ENCODE results near the gene RRP7A. TPM values are rescaled to one million over a fixed set of nuclear protein-coding genes. Genes with fewer than 3 reads are reported as not detected.
"Not testable (repeated sequence)": the region's sequence is repeated elsewhere in the genome, so short reads cannot be mapped to it uniquely, and the experiment has no call there.

Gene RRP7A
- total RNA-seq, 2 experiments from 2014 or later: 45.4 to 48.3 TPM

DNA sequence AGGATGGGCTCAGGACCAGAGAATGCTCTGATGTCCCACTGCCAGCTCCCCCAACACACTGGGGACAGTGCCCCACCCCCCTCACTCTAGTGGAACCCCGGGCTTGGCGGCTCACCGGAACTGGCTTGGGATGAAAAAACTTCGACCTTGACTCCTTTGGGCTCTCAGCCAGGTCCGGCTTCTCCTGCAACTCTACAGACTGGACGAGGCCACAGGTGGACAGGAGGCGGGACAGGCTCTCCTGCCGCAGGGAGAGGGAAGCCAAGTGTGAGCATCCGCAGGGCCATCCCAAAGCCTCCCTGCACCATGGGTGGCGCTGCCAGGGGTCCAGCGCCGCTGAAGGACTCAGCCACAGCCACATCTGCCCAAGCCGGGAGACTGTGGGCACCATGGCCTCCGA lies 3.7 kb downstream of the RRP7A start:
- Mint-ChIP-seq H3K4me1 (ENCODE audit: low read depth) (peaks cover 14% of the 10 kb centered on the region), H3K36me3 (ENCODE audit: low read depth) (peaks cover 34% of the 10 kb centered on the region), H3K4me3 (no peak overlapping the region), H3K27ac (no peak overlapping the region), H3K27me3 (no peaks in the 10 kb centered on the region), H3K9me3 (no peaks in the 10 kb centered on the region)
- H3K4me3 ChIP-seq (ENCODE audit: low read length): no peak overlapping the region
- TF ChIP-seq CTCF (IDR thresholded peaks at IDR 0.05): no peak
- DNase-seq: no peak
- peaks cover 39% of the 10 kb centered on the region for H3K36me3 ChIP-seq (ENCODE audit: insufficient read depth, low read length)
- H3K27me3 ChIP-seq (ENCODE audit: control insufficient read depth in 1 of 2, insufficient read depth in 2 of 2, low read length in 2 of 2): no peaks in the 10 kb centered on the region
- H3K27ac ChIP-seq (ENCODE audit: low read depth in 1 of 2, low read length in 2 of 2): no peak overlapping the region
- intact Hi-C loops (cut with DNase I, micrococcal nuclease): no loop called here
- ChIA-PET POLR2A (no interaction called here), CTCF (no interaction called here)
- no peaks in the 10 kb centered on the region for H3K9me3 ChIP-seq (ENCODE audit: control insufficient read depth in 1 of 2, insufficient read depth in 1 of 2, low read length in 2 of 2)
- ATAC-seq (ENCODE audit: poor library complexity): no peak
- peaks cover 19% of the 10 kb centered on the region for H3K4me1 ChIP-seq (ENCODE audit: insufficient read depth, low read length)

DNA sequence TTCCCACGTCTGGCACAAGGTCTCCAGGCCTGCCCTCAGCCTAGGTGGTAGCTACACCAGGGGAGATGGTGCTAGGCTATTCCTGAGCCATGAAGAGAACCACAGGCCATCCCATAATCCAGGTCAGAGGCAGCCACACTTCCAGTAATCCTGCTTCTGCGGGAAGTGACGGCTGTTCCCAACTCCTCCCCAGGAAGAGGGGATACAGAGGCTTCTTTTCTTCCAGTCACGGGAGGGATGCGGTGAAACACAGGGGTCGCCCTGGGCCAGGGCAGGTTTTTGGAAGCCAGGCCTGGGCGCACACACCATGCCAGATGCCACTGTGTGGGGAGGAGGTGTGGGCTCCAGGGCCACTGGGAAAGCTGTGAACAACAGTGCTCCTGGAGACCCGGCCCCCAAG lies 4.3 kb downstream of the RRP7A start:
- H3K4me1 ChIP-seq (ENCODE audit: insufficient read depth, low read length): peaks cover 18% of the 10 kb centered on the region
- CTCF ChIA-PET; H3K9me3 Mint-ChIP-seq; H3K27ac ChIP-seq (ENCODE audit: low read depth in 1 of 2, low read length in 2 of 2); H3K4me3 Mint-ChIP-seq; H3K4me3 ChIP-seq (ENCODE audit: low read length); H3K27ac Mint-ChIP-seq; ATAC-seq (ENCODE audit: poor library complexity); H3K27me3 Mint-ChIP-seq; DNase-seq; intact Hi-C loops (cut with DNase I, micrococcal nuclease); H3K27me3 ChIP-seq (ENCODE audit: control insufficient read depth in 1 of 2, insufficient read depth in 2 of 2, low read length in 2 of 2); H3K9me3 ChIP-seq (ENCODE audit: control insufficient read depth in 1 of 2, insufficient read depth in 1 of 2, low read length in 2 of 2); POLR2A ChIA-PET: not testable (repeated sequence)
- peaks cover 14% of the 10 kb centered on the region for H3K4me1 Mint-ChIP-seq (ENCODE audit: low read depth)
- H3K36me3 Mint-ChIP-seq (ENCODE audit: low read depth): peaks cover 38% of the 10 kb centered on the region
- peaks cover 39% of the 10 kb centered on the region for H3K36me3 ChIP-seq (ENCODE audit: insufficient read depth, low read length)

DNA sequence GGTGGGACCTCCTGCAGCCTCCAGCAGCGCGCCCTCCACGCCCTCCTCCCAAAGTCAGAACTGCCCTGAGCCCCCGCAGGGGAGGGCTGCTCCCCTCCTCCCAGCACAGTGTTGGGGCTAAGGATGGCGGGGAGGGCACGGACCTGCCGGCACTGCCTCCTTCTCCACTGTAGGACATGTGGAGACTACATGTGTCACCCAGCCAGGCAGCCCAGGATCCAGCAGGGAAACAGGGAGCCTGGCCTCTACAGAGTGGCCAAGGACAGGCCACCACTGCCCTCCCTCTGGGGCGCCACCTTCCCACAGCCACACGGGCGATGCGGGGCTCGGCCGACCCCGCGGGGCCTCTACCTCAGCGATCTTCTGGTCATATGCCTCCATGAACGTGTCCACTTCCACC lies 5.3 kb downstream of the RRP7A start:
- peaks cover 38% of the 10 kb centered on the region for H3K36me3 Mint-ChIP-seq (ENCODE audit: low read depth)
- intact Hi-C loops (cut with DNase I, micrococcal nuclease); DNase-seq; ATAC-seq (ENCODE audit: poor library complexity); H3K4me3 ChIP-seq (ENCODE audit: low read length); H3K27me3 Mint-ChIP-seq; H3K9me3 ChIP-seq (ENCODE audit: control insufficient read depth in 1 of 2, insufficient read depth in 1 of 2, low read length in 2 of 2); H3K4me1 Mint-ChIP-seq (ENCODE audit: low read depth); H3K4me3 Mint-ChIP-seq; H3K27ac Mint-ChIP-seq; H3K27ac ChIP-seq (ENCODE audit: low read depth in 1 of 2, low read length in 2 of 2); POLR2A ChIA-PET; H3K27me3 ChIP-seq (ENCODE audit: control insufficient read depth in 1 of 2, insufficient read depth in 2 of 2, low read length in 2 of 2); H3K9me3 Mint-ChIP-seq; CTCF ChIA-PET: not testable (repeated sequence)
- peaks cover 12% of the 10 kb centered on the region for H3K4me1 ChIP-seq (ENCODE audit: insufficient read depth, low read length)
- peaks cover 39% of the 10 kb centered on the region for H3K36me3 ChIP-seq (ENCODE audit: insufficient read depth, low read length)

DNA sequence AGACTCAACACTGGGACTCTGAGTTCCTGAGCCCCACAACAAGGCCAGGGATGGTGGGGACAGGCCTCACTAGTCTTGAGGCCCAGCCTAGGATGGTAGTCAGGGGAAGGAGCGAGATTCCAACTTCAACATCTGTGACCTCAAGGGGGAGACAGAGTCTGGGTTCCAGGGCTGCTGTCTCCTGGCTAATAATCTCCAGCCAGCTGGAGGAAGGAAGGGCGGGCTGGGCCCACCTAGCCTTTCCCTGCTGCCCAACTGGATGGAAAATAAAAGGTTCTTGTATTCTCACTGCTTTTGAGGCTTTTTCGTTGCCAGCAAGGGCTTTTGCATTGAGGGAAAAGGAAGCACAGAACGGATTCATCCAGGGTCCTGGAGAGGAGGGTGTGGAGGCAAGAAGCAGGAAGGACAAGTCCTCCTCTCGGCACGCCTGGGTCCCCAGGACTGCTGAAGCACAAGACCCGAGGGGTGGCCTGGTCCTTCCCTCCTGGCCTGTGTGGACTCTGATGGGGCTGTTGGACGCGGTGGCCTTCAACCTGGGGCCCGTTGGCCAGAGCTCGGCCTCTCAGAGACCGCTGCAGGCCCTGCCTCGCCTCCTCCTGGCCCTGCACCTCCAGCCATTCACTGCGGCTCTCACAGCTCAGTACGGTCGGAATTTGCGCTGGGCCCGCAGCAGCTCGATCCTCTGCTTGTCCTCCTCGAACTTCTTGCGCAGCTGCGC lies 7.2 kb downstream of the RRP7A start:
- H3K36me3 Mint-ChIP-seq (ENCODE audit: low read depth): peaks cover 33% of the 10 kb centered on the region
- H3K9me3 ChIP-seq (ENCODE audit: control insufficient read depth in 1 of 2, insufficient read depth in 1 of 2, low read length in 2 of 2); ATAC-seq (ENCODE audit: poor library complexity); intact Hi-C loops (cut with DNase I, micrococcal nuclease); H3K27ac Mint-ChIP-seq; H3K27me3 ChIP-seq (ENCODE audit: control insufficient read depth in 1 of 2, insufficient read depth in 2 of 2, low read length in 2 of 2); H3K9me3 Mint-ChIP-seq; POLR2A ChIA-PET; H3K4me1 ChIP-seq (ENCODE audit: insufficient read depth, low read length); H3K27me3 Mint-ChIP-seq; H3K4me1 Mint-ChIP-seq (ENCODE audit: low read depth); CTCF ChIA-PET; H3K4me3 Mint-ChIP-seq; H3K27ac ChIP-seq (ENCODE audit: low read depth in 1 of 2, low read length in 2 of 2); H3K4me3 ChIP-seq (ENCODE audit: low read length): not testable (repeated sequence)
- H3K36me3 ChIP-seq (ENCODE audit: insufficient read depth, low read length): peaks cover 35% of the 10 kb centered on the region
- DNase-seq: peak in 1 of 14 experiments; percentile 33

Measured in CD4-positive, alpha-beta T cell (primary cell).